HEK293 (cell line): ENCODE data around the gene MLIP.

Experiments
- CTCF ChIA-PET: fragments of 350-600 bp; formaldehyde crosslinking; extraction: SDS; loops from one replicate; lab custom pipeline; 2021; ENCODE audit warnings: antibody characterized with exemption; lab: Yijun Ruan, JAX
- POLR2A ChIA-PET: fragments of 300-600 bp; formaldehyde crosslinking; extraction: SDS; loops from one replicate; lab custom pipeline; 2020; ENCODE audit warnings: antibody characterized with exemption, inconsistent platforms; lab: Yijun Ruan, JAX
- H3K27ac ChIP-seq: fragments of 200-500 bp; sonication (Bioruptor generic); 2 replicates; pipeline ENCODE4 v1.5.1; 2014; ENCODE audit warnings: low read depth, low read length, control low read depth, inconsistent platforms; ENCODE audit errors: extremely low read depth
- H3K36me3 ChIP-seq, 2 experiments: fragments of 200-500 bp in 1 of 2; sonication (Bioruptor generic) in 1 of 2; 1 replicate in 1 of 2; 2 replicates in 1 of 2; pipeline ENCODE4 v1.5.1; 2014 to 2017; ENCODE audit warnings: inconsistent platforms in 2 of 2, low read length in 2 of 2; ENCODE audit not compliant: control insufficient read depth in 2 of 2, insufficient read depth in 1 of 2
- H3K4me1 ChIP-seq: fragments of 200-500 bp; sonication (Bioruptor generic); 2 replicates; pipeline ENCODE4 v1.5.1; 2014; ENCODE audit warnings: mild to moderate bottlenecking, low read length, inconsistent platforms; ENCODE audit not compliant: control insufficient read depth, insufficient read depth
- H3K4me3 ChIP-seq: 2 replicates; pipeline ENCODE4 v1.5.1; 2011; ENCODE audit warnings: low read depth, mild to moderate bottlenecking, control low read depth, low read length, moderate library complexity
- H3K9me3 ChIP-seq: fragments of 200-500 bp; sonication (Bioruptor generic); 2 replicates; pipeline ENCODE4 v1.5.1; 2014; ENCODE audit warnings: low read depth, low read length, inconsistent platforms; ENCODE audit not compliant: control insufficient read depth, insufficient read depth
- BCL11B ChIP-seq: fragments of 450-650 bp; formaldehyde crosslinking; IDR thresholded peaks from 2 replicates; pipeline ENCODE4 v1.5.1; 2016; ENCODE audit warnings: low read depth, missing biosample characterization, missing genetic modification characterization
- BCL6B ChIP-seq: fragments of 450-650 bp; formaldehyde crosslinking; IDR thresholded peaks from 2 replicates; pipeline ENCODE4 v1.5.1; 2017; ENCODE audit warnings: missing biosample characterization, missing genetic modification characterization
- IKZF3 ChIP-seq: fragments of 450-650 bp; IDR thresholded peaks from 2 replicates; pipeline ENCODE4 v1.5.0; 2018; ENCODE audit warnings: missing biosample characterization, mild to moderate bottlenecking, missing genetic modification characterization, moderate library complexity
- RBAK ChIP-seq: fragments of 450-650 bp; formaldehyde crosslinking; IDR thresholded peaks from 2 replicates; pipeline ENCODE4 v1.5.1; 2016; ENCODE audit warnings: missing biosample characterization, missing genetic modification characterization
- SP7 ChIP-seq: fragments of 450-650 bp; formaldehyde crosslinking; IDR thresholded peaks from 2 replicates; pipeline ENCODE4 v1.5.1; 2016; ENCODE audit warnings: missing biosample characterization, missing genetic modification characterization
- ZBTB20 ChIP-seq: fragments of 450-650 bp; formaldehyde crosslinking; IDR thresholded peaks from 2 replicates; pipeline ENCODE4 v1.5.1; 2016; ENCODE audit warnings: missing biosample characterization, missing genetic modification characterization
- ZBTB21 ChIP-seq: fragments of 450-650 bp; formaldehyde crosslinking; IDR thresholded peaks from 2 replicates; pipeline ENCODE4 v1.5.1; 2017; ENCODE audit warnings: missing biosample characterization, missing genetic modification characterization
- ZNF133 ChIP-seq: fragments of 450-650 bp; formaldehyde crosslinking; IDR thresholded peaks from 2 replicates; pipeline ENCODE4 v1.5.1; 2016; ENCODE audit warnings: missing biosample characterization, missing genetic modification characterization
- ZNF169 ChIP-seq: fragments of 450-650 bp; formaldehyde crosslinking; IDR thresholded peaks from 2 replicates; pipeline ENCODE4 v1.5.1; 2016; ENCODE audit warnings: missing biosample characterization, missing genetic modification characterization
- ZNF223 ChIP-seq: fragments of 450-650 bp; formaldehyde crosslinking; IDR thresholded peaks from 2 replicates; pipeline ENCODE4 v1.5.1; 2016; ENCODE audit warnings: missing biosample characterization, missing genetic modification characterization
- ZNF274 ChIP-seq, 2 experiments: fragments of 200-500 bp in 1 of 2; fragments of 450-650 bp in 1 of 2; sonication (Bioruptor generic) in 1 of 2; formaldehyde crosslinking in 1 of 2; IDR thresholded peaks; 2 replicates each; pipeline versions ENCODE4 v1.5.1 to v1.6.1; 2014 to 2016; ENCODE audit warnings: borderline replicate concordance in 1 of 2, inconsistent platforms in 1 of 2, low read length in 1 of 2, missing biosample characterization in 1 of 2, missing genetic modification characterization in 1 of 2
- ZNF280D ChIP-seq: fragments of 450-650 bp; formaldehyde crosslinking; IDR thresholded peaks from 2 replicates; pipeline ENCODE4 v1.5.1; 2016; ENCODE audit warnings: missing biosample characterization, missing genetic modification characterization
- ZNF354C ChIP-seq: fragments of 450-650 bp; formaldehyde crosslinking; IDR thresholded peaks from 2 replicates; pipeline ENCODE4 v1.5.1; 2016; ENCODE audit warnings: missing biosample characterization, missing genetic modification characterization, low read depth, borderline replicate concordance
- ZNF449 ChIP-seq: fragments of 450-650 bp; formaldehyde crosslinking; IDR thresholded peaks from 2 replicates; pipeline ENCODE4 v1.5.1; 2017; ENCODE audit warnings: missing biosample characterization, mild to moderate bottlenecking, missing genetic modification characterization, moderate library complexity
- ZNF529 ChIP-seq: fragments of 450-650 bp; formaldehyde crosslinking; IDR thresholded peaks from 2 replicates; pipeline ENCODE4 v1.5.1; 2017; ENCODE audit warnings: missing genetic modification characterization, missing biosample characterization; ENCODE audit not compliant: insufficient replicate concordance
- ZNF610 ChIP-seq: fragments of 450-650 bp; formaldehyde crosslinking; IDR thresholded peaks from 2 replicates; pipeline ENCODE4 v1.5.1; 2016; ENCODE audit warnings: missing biosample characterization, missing genetic modification characterization, borderline replicate concordance
- ZNF645 ChIP-seq: fragments of 450-650 bp; formaldehyde crosslinking; IDR thresholded peaks from 2 replicates; pipeline ENCODE4; 2016; ENCODE audit warnings: missing biosample characterization, missing genetic modification characterization
- ZNF747 ChIP-seq: fragments of 450-650 bp; formaldehyde crosslinking; IDR thresholded peaks from 2 replicates; pipeline ENCODE4 v1.5.1; 2016; ENCODE audit warnings: missing biosample characterization, missing genetic modification characterization
- ZSCAN5A ChIP-seq: fragments of 450-650 bp; formaldehyde crosslinking; IDR thresholded peaks from 2 replicates; pipeline ENCODE4 v1.5.1; 2016; ENCODE audit warnings: missing biosample characterization, missing genetic modification characterization

The MLIP gene

GRCh38 chr6:54087721-54088120 is 23.5 kb upstream of the MLIP start (continued):
- TF ChIP-seq ZNF645 (no peak), BCL6B (no peak), IKZF3 (tag by site-specific recombination) (no peak), ZSCAN5A (tag by site-specific recombination) (no peak), ZNF610 (tag by site-specific recombination) (no peak), BCL11B (tag by site-specific recombination) (no peak)

- CTCF ChIA-PET, result interaction anchor here (0.7 kb wide), 3 partner anchors 17 to 367 kb away, joined by 3 read pairs; no protein-coding TSS in a partner anchor
- Histone ChIP-seq H3K4me3 (no peak overlapping the region), H3K27ac (no peak overlapping the region), H3K36me3 (no peaks in the 10 kb centered on the region), H3K4me1 (no peaks in the 10 kb centered on the region), H3K9me3 (no peaks in the 10 kb centered on the region)
- TF ChIP-seq ZNF280D (tag by site-specific recombination) (no peak), ZNF529 (no peak), ZBTB20 (tag by site-specific recombination) (no peak), ZNF133 (no peak), ZNF449 (tag by site-specific recombination) (no peak), ZNF169 (tag by site-specific recombination) (no peak), ZBTB21 (tag by site-specific recombination) (no peak), ZNF354C (no peak), ZNF274 (IDR thresholded peaks at IDR 0.05; ENCODE audit: low read length) (no peak), ZNF274 (tag by site-specific recombination; IDR thresholded peaks at IDR 0.05; ENCODE audit: borderline replicate concordance) (no peak), ZNF223 (tag by site-specific recombination) (no peak), SP7 (no peak), RBAK (tag by site-specific recombination) (no peak), ZNF747 (tag by site-specific recombination) (no peak)
- POLR2A ChIA-PET, result no interaction called here
These were observed 17.8 kb upstream of the MLIP start for GRCh38 chr6:54093326-54093948.
